Endothelial cell of umbilical vein (primary cell): Measurements from ENCODE around the gene MEAK7. TPM values are rescaled to one million over a fixed set of nuclear protein-coding genes. Genes with fewer than 3 reads are reported as not detected.

ENCODE experiments used
- BruUV-seq: library from RNA; stranded (reverse); fragments of 400-500 nt; replicated peaks from 2 replicates; lab custom pipeline; 2021; lab: Mats Ljungman, UMichigan
- CTCF ChIA-PET: fragments of 300-600, 350-600 bp; sonication (Branson Sonifier 250); formaldehyde crosslinking; loops from one replicate; lab custom pipeline; 2021; ENCODE audit warnings: antibody characterized with exemption, inconsistent platforms; lab: Charles Lee
- POLR2A ChIA-PET: fragments of 300-600, 350-600 bp; sonication (Branson Sonifier 250); formaldehyde crosslinking; loops from one replicate; lab custom pipeline; 2021; ENCODE audit warnings: antibody characterized with exemption, inconsistent platforms; lab: Charles Lee
- DNase-seq: peaks from one replicate; pipeline ENCODE4 v3.0.0-alpha.2; 2011; ENCODE audit warnings: low read depth, low spot score
- FAIRE-seq: peaks from 2 replicates; lab custom pipeline; 2011; peaks lifted over from hg19 to GRCh38; lab: Jason Lieb, UNC
- H2AFZ ChIP-seq: 2 replicates; pipeline ENCODE4 v1.6.0; 2012; ENCODE audit warnings: low read depth, low read length, control low read depth, inconsistent platforms
- H3K27ac ChIP-seq: 2 replicates; pipeline ENCODE4 v1.5.1; 2011; ENCODE audit warnings: low read depth, mild to moderate bottlenecking, control low read depth, low read length, moderate library complexity; ENCODE audit not compliant: insufficient read depth
- H3K27me3 ChIP-seq, 2 experiments: 2 replicates each; pipeline versions ENCODE4 v1.6.0 to v1.6.1; 2011; ENCODE audit warnings: low read length in 2 of 2, mixed read lengths in 1 of 2; ENCODE audit not compliant: control insufficient read depth in 2 of 2, insufficient read depth in 2 of 2
- H3K36me3 ChIP-seq, 2 experiments: 2 replicates in 1 of 2; 3 replicates in 1 of 2; pipeline ENCODE4 v1.5.1; 2011; ENCODE audit warnings: low read length in 2 of 2, mild to moderate bottlenecking in 1 of 2, moderate library complexity in 1 of 2; ENCODE audit not compliant: control insufficient read depth in 2 of 2, insufficient read depth in 2 of 2; ENCODE audit errors: extremely low read depth in 1 of 2
- H3K4me1 ChIP-seq: 3 replicates; pipeline ENCODE4 v1.5.1; 2011; ENCODE audit warnings: mild to moderate bottlenecking, low read length; ENCODE audit not compliant: control insufficient read depth, insufficient read depth; ENCODE audit errors: extremely low read depth
- H3K4me2 ChIP-seq: 2 replicates; pipeline ENCODE4 v1.6.1; 2011; ENCODE audit warnings: low read length, control low read depth, mixed read lengths; ENCODE audit not compliant: insufficient read depth
- H3K4me3 ChIP-seq, 3 experiments: fragments of 200-600 bp in 1 of 3; sonication (generic), shearing (Covaris generic) in 1 of 3; replicated peaks in 1 of 3; 2 replicates each; pipeline ENCODE4 v1.5.1; 2011 to 2016; ENCODE audit warnings: control low read depth in 3 of 3, low read length in 3 of 3, mild to moderate bottlenecking in 2 of 3, inconsistent platforms in 1 of 3, low read depth in 1 of 3, moderate library complexity in 1 of 3; ENCODE audit not compliant: insufficient read depth in 1 of 3
- H3K79me2 ChIP-seq: 2 replicates; pipeline ENCODE4 v1.6.0; 2012; ENCODE audit warnings: low read length, inconsistent platforms; ENCODE audit not compliant: control insufficient read depth, insufficient read depth
- H3K9ac ChIP-seq: replicated peaks from 2 replicates; pipeline ENCODE3; 2011; ENCODE audit warnings: low read length, control low read depth; ENCODE audit not compliant: insufficient read depth; ENCODE audit errors: extremely low read depth
- H3K9me1 ChIP-seq: replicated peaks from 3 replicates; pipeline ENCODE4 v1.6.0; 2011; ENCODE audit warnings: mild to moderate bottlenecking, low read length; ENCODE audit not compliant: control insufficient read depth, insufficient read depth; ENCODE audit errors: extremely low read depth
- H3K9me3 ChIP-seq: replicated peaks from 2 replicates; pipeline ENCODE4 v1.5.1; 2012; ENCODE audit warnings: low read length, inconsistent platforms; ENCODE audit not compliant: control insufficient read depth, insufficient read depth
- H4K20me1 ChIP-seq: replicated peaks from 2 replicates; pipeline ENCODE3; 2011; ENCODE audit warnings: mild to moderate bottlenecking, low read length; ENCODE audit not compliant: control insufficient read depth, insufficient read depth; ENCODE audit errors: extremely low read depth
- EZH2 ChIP-seq: IDR thresholded peaks from 2 replicates; pipeline ENCODE4 v1.6.1; 2012; ENCODE audit warnings: borderline replicate concordance, low read depth, mild to moderate bottlenecking, moderate library complexity, low read length, inconsistent platforms; ENCODE audit not compliant: severe bottlenecking
- FOS ChIP-seq: IDR thresholded peaks from 2 replicates; pipeline ENCODE4 v1.6.1; 2011; ENCODE audit warnings: mild to moderate bottlenecking, low read length, moderate library complexity, borderline replicate concordance; ENCODE audit not compliant: insufficient read depth
- GATA2 ChIP-seq: IDR thresholded peaks from 2 replicates; pipeline ENCODE4 v1.7.0; 2011; ENCODE audit warnings: low read depth, mild to moderate bottlenecking, moderate library complexity, mixed read lengths, low read length; ENCODE audit not compliant: insufficient read length, insufficient read depth
- JUN ChIP-seq: IDR thresholded peaks from 2 replicates; pipeline ENCODE4 v1.6.1; 2011; ENCODE audit warnings: borderline replicate concordance, low read depth; ENCODE audit not compliant: insufficient read length, insufficient read depth
- MYC ChIP-seq: IDR thresholded peaks from one replicate; pipeline ENCODE4 v1.6.1; 2011; ENCODE audit warnings: mild to moderate bottlenecking, low read depth, low read length
- POLR2A ChIP-seq: IDR thresholded peaks from 2 replicates; pipeline ENCODE4 v1.6.1; 2012; ENCODE audit warnings: low read depth, mild to moderate bottlenecking, control low read depth, low read length
- POLR2AphosphoS5 ChIP-seq: IDR thresholded peaks from 2 replicates; pipeline ENCODE4 v1.6.1; 2012; ENCODE audit warnings: low read depth, mild to moderate bottlenecking, control low read depth, low read length, moderate library complexity; ENCODE audit not compliant: insufficient read depth
- dilution Hi-C: fragments of 300-500 bp; cut with MboI; formaldehyde crosslinking; loops from one replicate; pipeline ENCODE4 v1.15.0; 2019; ENCODE audit warnings: low sequenced_read_pairs; ENCODE audit not compliant: extremely low pct_ligation_motif_present
- intact Hi-C: fragments of 100-400 bp; cut with micrococcal nuclease; formaldehyde crosslinking; loops from one replicate; pipeline ENCODE4 v1.10.0; 2022
- polyA plus RNA-seq, 4 experiments: library from polyadenylated mRNA; depleted of rRNA in 3 of 4; stranded (reverse) in 3 of 4; unstranded in 1 of 4; fragments of >200 nt; gene quantifications; 2 replicates each; pipeline versions ENCODE4 v1.2.1 to v1.2.3, GENCODE V29; 2011 to 2012; ENCODE audit warnings: missing spikeins in 1 of 4
- total RNA-seq: library from RNA; stranded (reverse); gene quantifications from 2 replicates; pipeline ENCODE4 v1.2.3, GENCODE V29; 2021
- TF ChIP-seq, protein P1 (sequence below): IDR thresholded peaks from 2 replicates; pipeline ENCODE4 v1.6.1; 2011; ENCODE audit not compliant: insufficient read depth, insufficient read length
- TF ChIP-seq, protein P2 (sequence below), 2 donors: IDR thresholded peaks; 1 replicate in 1 of 2; 2 replicates in 1 of 2; pipeline ENCODE4 v1.5.1; 2011; ENCODE audit warnings: low read length in 2 of 2, mild to moderate bottlenecking in 2 of 2, moderate library complexity in 2 of 2, control low read depth in 1 of 2, inconsistent platforms in 1 of 2, low read depth in 1 of 2; ENCODE audit not compliant: insufficient read depth in 1 of 2; ENCODE audit errors: extremely low read depth in 1 of 2

MEAK7 gene
- total and polyA plus RNA-seq, 2 donors (not counting 3 experiments of a cell fraction or from before 2014, with no cell fraction given) = 16.2 to 22.7 TPM

DNA sequence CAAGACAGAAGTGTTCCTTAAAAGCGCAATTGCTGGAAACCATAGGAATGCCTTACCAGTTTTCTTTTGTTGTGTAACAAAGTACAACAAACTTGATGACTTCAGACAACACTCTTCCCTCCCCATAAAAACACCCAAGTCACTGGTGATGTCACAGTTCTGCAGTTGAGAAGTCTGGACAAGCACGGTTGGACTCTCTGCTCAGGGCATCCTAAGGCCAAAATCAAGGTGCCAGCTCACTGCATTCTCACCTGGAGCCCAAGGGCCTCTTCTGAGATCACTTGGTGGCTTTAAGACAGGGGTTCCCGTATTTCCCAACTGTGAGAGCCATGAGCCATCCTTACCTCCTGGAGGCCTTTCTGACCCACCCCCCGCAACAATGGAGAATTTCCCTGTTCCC is 45.6 kb upstream of the MEAK7 start:
- BruUV-seq = no TSS peak
- FAIRE-seq (no peak), DNase-seq (no peak)
- H3K9me3 ChIP-seq = no peaks in the 10 kb centered on the region
- H3K36me3 ChIP-seq = no peaks in the 10 kb centered on the region
- TF ChIP-seq POLR2AphosphoS5 (no peak), MYC (no peak), POLR2A (no peak), GATA2 (no peak), JUN (no peak), EZH2 (no peak), FOS (no peak)
- TF ChIP-seq, protein P1, sequence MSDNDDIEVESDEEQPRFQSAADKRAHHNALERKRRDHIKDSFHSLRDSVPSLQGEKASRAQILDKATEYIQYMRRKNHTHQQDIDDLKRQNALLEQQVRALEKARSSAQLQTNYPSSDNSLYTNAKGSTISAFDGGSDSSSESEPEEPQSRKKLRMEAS = no peak
- TF ChIP-seq, protein P2, sequence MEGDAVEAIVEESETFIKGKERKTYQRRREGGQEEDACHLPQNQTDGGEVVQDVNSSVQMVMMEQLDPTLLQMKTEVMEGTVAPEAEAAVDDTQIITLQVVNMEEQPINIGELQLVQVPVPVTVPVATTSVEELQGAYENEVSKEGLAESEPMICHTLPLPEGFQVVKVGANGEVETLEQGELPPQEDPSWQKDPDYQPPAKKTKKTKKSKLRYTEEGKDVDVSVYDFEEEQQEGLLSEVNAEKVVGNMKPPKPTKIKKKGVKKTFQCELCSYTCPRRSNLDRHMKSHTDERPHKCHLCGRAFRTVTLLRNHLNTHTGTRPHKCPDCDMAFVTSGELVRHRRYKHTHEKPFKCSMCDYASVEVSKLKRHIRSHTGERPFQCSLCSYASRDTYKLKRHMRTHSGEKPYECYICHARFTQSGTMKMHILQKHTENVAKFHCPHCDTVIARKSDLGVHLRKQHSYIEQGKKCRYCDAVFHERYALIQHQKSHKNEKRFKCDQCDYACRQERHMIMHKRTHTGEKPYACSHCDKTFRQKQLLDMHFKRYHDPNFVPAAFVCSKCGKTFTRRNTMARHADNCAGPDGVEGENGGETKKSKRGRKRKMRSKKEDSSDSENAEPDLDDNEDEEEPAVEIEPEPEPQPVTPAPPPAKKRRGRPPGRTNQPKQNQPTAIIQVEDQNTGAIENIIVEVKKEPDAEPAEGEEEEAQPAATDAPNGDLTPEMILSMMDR (IDR thresholded peaks at IDR 0.05; ENCODE audit: extremely low read depth in 1 of 2, insufficient read depth in 1 of 2, low read depth in 1 of 2, low read length in 2 of 2) = no peak
- H3K4me2 ChIP-seq = no peak overlapping the region
- CTCF ChIA-PET = interaction anchor here (0.9 to 1.4 kb wide), 3 partner anchors 11 to 363 kb away, joined by 3 to 4 read pairs (median 3); partner anchors contain the start of gene TAF1C
- H2AFZ ChIP-seq = no peak overlapping the region
- intact Hi-C loops (no loop called here), dilution Hi-C loops (no loop called here)
- H3K79me2 ChIP-seq = no peaks in the 10 kb centered on the region
- H3K4me1 ChIP-seq = peaks cover 17% of the 10 kb centered on the region
- H3K4me3 ChIP-seq = no peak overlapping the region
- no peaks in the 10 kb centered on the region for H3K9me1 ChIP-seq
- no peaks in the 10 kb centered on the region for H3K27me3 ChIP-seq
- POLR2A ChIA-PET = no interaction called here
- peak overlapping the region; percentile 78 for H3K27ac ChIP-seq
- H3K9ac ChIP-seq = no peak overlapping the region
- no peaks in the 10 kb centered on the region for H4K20me1 ChIP-seq
